NCI-H774 (cell line): ENCODE measurements around the gene ATP8A2.

ENCODE experiments used
- DNase-seq: peaks from one replicate; lab custom pipeline; 2025; lab: John Stamatoyannopoulos, UW

The ATP8A2 gene

GRCh38 chr13:26074706-26075105, 702.9 kb downstream of the ATP8A2 start:
- no peak for DNase-seq
